Activated B cell treated with CpG ODN at 0.5 μM for 24 hours (primary cell): Measurements from ENCODE around the gene WNT9B. TPM values are rescaled to one million over a fixed set of nuclear protein-coding genes. Genes with fewer than 3 reads are reported as not detected.

Source experiments
- ATAC-seq: fragments of 200-7000 bp; cut with Tn5 transposase; one replicate; pipeline ENCODE4 v1.10.0; 2021; ENCODE audit warnings: low read depth, mild to moderate bottlenecking, moderate library complexity
- CTCF ChIA-PET: fragments of 350-600 bp; sonication (Branson Sonifier 250); formaldehyde crosslinking; loops from one replicate; lab custom pipeline; 2021; ENCODE audit warnings: antibody characterized with exemption; lab: Charles Lee
- POLR2A ChIA-PET: fragments of 350-600 bp; sonication (Branson Sonifier 250); formaldehyde crosslinking; loops from one replicate; lab custom pipeline; 2021; ENCODE audit warnings: antibody characterized with exemption; lab: Charles Lee
- DNase-seq: peaks from one replicate; pipeline ENCODE4 v3.0.0; 2022
- H3K27ac Mint-ChIP-seq: one replicate; pipeline ENCODE4 v1.8.0; 2020; ENCODE audit warnings: mixed read lengths
- H3K27me3 Mint-ChIP-seq: one replicate; pipeline ENCODE4 v1.8.0; 2021; ENCODE audit warnings: mixed read lengths
- H3K36me3 Mint-ChIP-seq: one replicate; pipeline ENCODE4 v1.8.0; 2021; ENCODE audit warnings: low read depth, mixed read lengths
- H3K4me1 Mint-ChIP-seq: one replicate; pipeline ENCODE4 v1.8.0; 2021; ENCODE audit warnings: mixed read lengths
- H3K4me3 Mint-ChIP-seq: one replicate; pipeline ENCODE4 v1.8.0; 2020; ENCODE audit warnings: mild to moderate bottlenecking, mixed read lengths
- H3K9me3 Mint-ChIP-seq: one replicate; pipeline ENCODE4 v1.8.0; 2020; ENCODE audit warnings: mixed read lengths
- CTCF ChIP-seq: fragments of 200-600 bp; IDR thresholded peaks from one replicate; pipeline ENCODE4 v1.8.0; 2022; ENCODE audit warnings: antibody characterized with exemption, mild to moderate bottlenecking
- intact Hi-C: fragments of 100-400 bp; cut with micrococcal nuclease; formaldehyde crosslinking; loops from one replicate; pipeline ENCODE4 v1.15.1; 2024
- total RNA-seq: library from RNA; stranded (reverse); gene quantifications from 2 replicates; pipeline ENCODE4 v1.2.3, GENCODE V29; 2022

WNT9B gene
- total RNA-seq, 1 donor from 2014 or later: not detected

GRCh38 chr17:46911311-46911710, 59.9 kb downstream of the WNT9B start:
- no peak for TF ChIP-seq CTCF
- no peak overlapping the region for H3K27ac Mint-ChIP-seq
- H3K4me3 Mint-ChIP-seq: no peak overlapping the region
- H3K27me3 Mint-ChIP-seq: peaks cover 4% of the 10 kb centered on the region
- no peak for DNase-seq
- CTCF ChIA-PET: no interaction called here
- ATAC-seq: no peak
- POLR2A ChIA-PET: no interaction called here
- H3K4me1 Mint-ChIP-seq: no peaks in the 10 kb centered on the region
- no peaks in the 10 kb centered on the region for H3K36me3 Mint-ChIP-seq
- H3K9me3 Mint-ChIP-seq: no peaks in the 10 kb centered on the region
- intact Hi-C loops: no loop called here

GRCh38 chr17:46915596-46915995, 64.2 kb downstream of the WNT9B start:
- Mint-ChIP-seq H3K36me3 (no peaks in the 10 kb centered on the region), H3K27ac (no peak overlapping the region), H3K4me1 (no peaks in the 10 kb centered on the region), H3K9me3 (no peaks in the 10 kb centered on the region), H3K27me3 (peaks cover 4% of the 10 kb centered on the region), H3K4me3 (no peak overlapping the region)
- no peak for ATAC-seq
- POLR2A ChIA-PET: no interaction called here
- no peak for DNase-seq
- intact Hi-C loops: no loop called here
- CTCF ChIA-PET: no interaction called here
- TF ChIP-seq CTCF: no peak

GRCh38 chr17:46916211-46916610, 64.8 kb downstream of the WNT9B start:
- Mint-ChIP-seq H3K36me3 (no peaks in the 10 kb centered on the region), H3K27ac (no peak overlapping the region), H3K9me3 (no peaks in the 10 kb centered on the region), H3K4me1 (no peaks in the 10 kb centered on the region), H3K27me3 (peaks cover 4% of the 10 kb centered on the region), H3K4me3 (no peak overlapping the region)
- ATAC-seq (no peak), DNase-seq (no peak)
- intact Hi-C loops: no loop called here
- ChIA-PET POLR2A (no interaction called here), CTCF (no interaction called here)
- no peak for TF ChIP-seq CTCF

- Mint-ChIP-seq H3K9me3 (no peaks in the 10 kb centered on the region), H3K27ac (no peak overlapping the region), H3K4me1 (no peaks in the 10 kb centered on the region), H3K36me3 (no peaks in the 10 kb centered on the region), H3K4me3 (no peak overlapping the region), H3K27me3 (peaks cover 4% of the 10 kb centered on the region)
- no peak for TF ChIP-seq CTCF
- intact Hi-C loops: no loop called here
- CTCF ChIA-PET: no interaction called here
- POLR2A ChIA-PET: no interaction called here
- DNase-seq (no peak), ATAC-seq (no peak)
These were observed 65.2 kb downstream of the WNT9B start for GRCh38 chr17:46916623-46917022.

- no peak overlapping the region for H3K4me3 Mint-ChIP-seq
- no peaks in the 10 kb centered on the region for H3K9me3 Mint-ChIP-seq
- ChIA-PET POLR2A (no interaction called here), CTCF (no interaction called here)
- peaks cover 4% of the 10 kb centered on the region for H3K27me3 Mint-ChIP-seq
- H3K4me1 Mint-ChIP-seq: peaks cover 2% of the 10 kb centered on the region
- no peak for TF ChIP-seq CTCF
- intact Hi-C loops: no loop called here
- no peak for ATAC-seq
- no peaks in the 10 kb centered on the region for H3K36me3 Mint-ChIP-seq
- H3K27ac Mint-ChIP-seq: no peak overlapping the region
- no peak for DNase-seq
These were observed 65.7 kb downstream of the WNT9B start for GRCh38 chr17:46917041-46917440.
